PC-3 (cell line): Measurements from ENCODE around the gene IL1RAP. TPM values are rescaled to one million over a fixed set of nuclear protein-coding genes. Genes with fewer than 3 reads are reported as not detected.

ENCODE experiments used
- ATAC-seq: fragments of 200-7000 bp; cut with Tn5 transposase; 2 replicates; pipeline ENCODE4 v1.9.1; 2020; ENCODE audit warnings: mild to moderate bottlenecking, moderate library complexity
- BruUV-seq: library from RNA; stranded (reverse); fragments of 400-500 nt; replicated peaks from 2 replicates; lab custom pipeline; 2021; lab: Mats Ljungman, UMichigan
- CTCF ChIA-PET: fragments of 300-600 bp; sonication (Branson Sonifier 250); formaldehyde crosslinking; loops from one replicate; lab custom pipeline; 2022; ENCODE audit warnings: antibody characterized with exemption; lab: Charles Lee
- POLR2A ChIA-PET: fragments of 300-600 bp; sonication (Branson Sonifier 250); formaldehyde crosslinking; loops from one replicate; lab custom pipeline; 2022; ENCODE audit warnings: antibody characterized with exemption; ENCODE audit not compliant: unreplicated experiment; lab: Charles Lee
- DNase-seq: peaks from one replicate; pipeline ENCODE4 v3.0.0-alpha.2; 2015
- H2AFZ ChIP-seq: fragments of 300-600 bp; sonication (generic); 2 replicates; pipeline ENCODE4 v1.6.0; 2016; ENCODE audit warnings: antibody characterized with exemption, low read length
- H3F3A ChIP-seq: fragments of 300-600 bp; sonication (generic); one replicate; pipeline ENCODE4 v1.6.0; 2017; ENCODE audit warnings: antibody characterized with exemption, low read length, control low read depth, mild to moderate bottlenecking; ENCODE audit not compliant: unreplicated experiment
- H3K27ac ChIP-seq: fragments of 300-600 bp; sonication (generic); 2 replicates; pipeline ENCODE4 v1.5.1; 2016; ENCODE audit warnings: mild to moderate bottlenecking, low read length
- H3K27me3 ChIP-seq: fragments of 300-600 bp; sonication (generic); 2 replicates; pipeline ENCODE4 v1.6.1; 2016; ENCODE audit warnings: low read length, mixed read lengths
- H3K36me3 ChIP-seq: fragments of 300-600 bp; sonication (generic); 2 replicates; pipeline ENCODE4 v1.6.1; 2016; ENCODE audit warnings: low read depth, mixed run types, low read length, mixed read lengths
- H3K4me1 ChIP-seq: fragments of 300-600 bp; sonication (generic); 2 replicates; pipeline ENCODE4 v1.5.1; 2016; ENCODE audit warnings: low read length; ENCODE audit not compliant: insufficient read depth
- H3K4me2 ChIP-seq: fragments of 300-600 bp; sonication (generic); 2 replicates; pipeline ENCODE4 v1.6.0; 2016; ENCODE audit warnings: low read length
- H3K4me3 ChIP-seq: fragments of 300-600 bp; sonication (generic); 2 replicates; pipeline ENCODE4 v1.5.1; 2016; ENCODE audit warnings: mild to moderate bottlenecking, low read length, mixed read lengths
- H3K79me2 ChIP-seq: fragments of 300-600 bp; sonication (generic); 2 replicates; pipeline ENCODE4 v1.6.1; 2017; ENCODE audit warnings: low read length, mixed read lengths
- H3K9ac ChIP-seq: fragments of 300-600 bp; sonication (generic); 2 replicates; pipeline ENCODE4 v1.6.0; 2016; ENCODE audit warnings: mild to moderate bottlenecking, low read length
- H3K9me2 ChIP-seq: fragments of 300-600 bp; sonication (generic); replicated peaks from 2 replicates; pipeline ENCODE4 v1.6.1; 2016; ENCODE audit warnings: mixed run types, low read length, mixed read lengths
- H3K9me3 ChIP-seq: fragments of 300-600 bp; sonication (generic); 2 replicates; pipeline ENCODE4 v1.6.1; 2016; ENCODE audit warnings: low read length, mixed read lengths
- H4K20me1 ChIP-seq: fragments of 300-600 bp; sonication (generic); 2 replicates; pipeline ENCODE4 v1.6.1; 2016; ENCODE audit warnings: low read length, mixed read lengths
- EZH2 ChIP-seq: fragments of 300-600 bp; sonication (generic); IDR thresholded peaks from one replicate; pipeline ENCODE4 v1.6.1; 2017; ENCODE audit warnings: antibody characterized with exemption, mild to moderate bottlenecking, low read length; ENCODE audit not compliant: unreplicated experiment
- EZH2phosphoT487 ChIP-seq: fragments of 300-600 bp; sonication (generic); IDR thresholded peaks from 2 replicates; pipeline ENCODE4 v1.6.1; 2018; ENCODE audit warnings: mild to moderate bottlenecking, antibody characterized with exemption, low read length, borderline replicate concordance
- intact Hi-C: fragments of 100-400 bp; cut with micrococcal nuclease; formaldehyde crosslinking; loops from 2 replicates; pipeline ENCODE4 v1.9.0; 2023
- total RNA-seq: library from RNA; depleted of rRNA; stranded (reverse); fragments of >200 nt; gene quantifications from 2 replicates; pipeline ENCODE4 v1.2.3, GENCODE V29; 2014
- TF ChIP-seq, protein P1 (sequence below): fragments of 300-600 bp; sonication (generic); conservative IDR thresholded peaks from 2 replicates; pipeline ENCODE4 v1.5.1; 2017; ENCODE audit warnings: antibody characterized with exemption, low read depth, mild to moderate bottlenecking, low read length

Gene IL1RAP
- total RNA-seq, 1 experiment from 2014 or later, result 5.0 TPM

DNA sequence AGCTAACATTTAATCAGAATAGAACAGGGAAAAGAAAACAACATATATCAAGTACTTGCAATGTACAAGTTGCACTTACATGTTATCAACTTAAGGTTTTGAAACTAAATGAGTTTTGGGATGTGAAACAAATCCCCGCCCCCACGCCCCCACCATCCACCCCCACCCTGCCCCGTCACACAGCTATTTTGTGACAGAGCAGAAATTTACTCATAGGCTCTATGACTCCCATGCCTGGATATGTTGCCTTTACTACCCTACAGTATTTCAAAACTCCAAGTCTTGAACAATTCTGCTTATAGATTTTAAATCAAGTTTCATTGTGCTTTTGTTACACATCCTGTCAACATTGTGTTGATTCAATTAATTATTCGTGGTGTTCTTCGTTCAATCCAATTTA lies 18.1 kb upstream of the IL1RAP start:
- intact Hi-C loops, result no loop called here
- ChIA-PET CTCF (no interaction called here), POLR2A (no interaction called here)
- BruUV-seq, result no TSS peak
- Histone ChIP-seq H3K79me2 (no peaks in the 10 kb centered on the region), H4K20me1 (no peaks in the 10 kb centered on the region), H3K9me2 (no peaks in the 10 kb centered on the region), H3F3A (no peaks in the 10 kb centered on the region), H3K9ac (no peak overlapping the region), H3K4me3 (no peak overlapping the region), H3K27me3 (no peaks in the 10 kb centered on the region), H3K36me3 (no peaks in the 10 kb centered on the region), H3K9me3 (no peaks in the 10 kb centered on the region), H3K4me1 (peaks cover 14% of the 10 kb centered on the region; the same call in 1 of the 2 replicates), H3K4me2 (no peak overlapping the region), H2AFZ (no peak overlapping the region), H3K27ac (no peak overlapping the region)
- no peak for TF ChIP-seq EZH2
- TF ChIP-seq EZH2phosphoT487, result no peak
- TF ChIP-seq, protein P1, sequence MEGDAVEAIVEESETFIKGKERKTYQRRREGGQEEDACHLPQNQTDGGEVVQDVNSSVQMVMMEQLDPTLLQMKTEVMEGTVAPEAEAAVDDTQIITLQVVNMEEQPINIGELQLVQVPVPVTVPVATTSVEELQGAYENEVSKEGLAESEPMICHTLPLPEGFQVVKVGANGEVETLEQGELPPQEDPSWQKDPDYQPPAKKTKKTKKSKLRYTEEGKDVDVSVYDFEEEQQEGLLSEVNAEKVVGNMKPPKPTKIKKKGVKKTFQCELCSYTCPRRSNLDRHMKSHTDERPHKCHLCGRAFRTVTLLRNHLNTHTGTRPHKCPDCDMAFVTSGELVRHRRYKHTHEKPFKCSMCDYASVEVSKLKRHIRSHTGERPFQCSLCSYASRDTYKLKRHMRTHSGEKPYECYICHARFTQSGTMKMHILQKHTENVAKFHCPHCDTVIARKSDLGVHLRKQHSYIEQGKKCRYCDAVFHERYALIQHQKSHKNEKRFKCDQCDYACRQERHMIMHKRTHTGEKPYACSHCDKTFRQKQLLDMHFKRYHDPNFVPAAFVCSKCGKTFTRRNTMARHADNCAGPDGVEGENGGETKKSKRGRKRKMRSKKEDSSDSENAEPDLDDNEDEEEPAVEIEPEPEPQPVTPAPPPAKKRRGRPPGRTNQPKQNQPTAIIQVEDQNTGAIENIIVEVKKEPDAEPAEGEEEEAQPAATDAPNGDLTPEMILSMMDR, result no peak
- ATAC-seq (no peak), DNase-seq (no peak)

GRCh38 chr3:190496859-190497258 lies 17.0 kb upstream of the IL1RAP start:
- no peak for DNase-seq
- BruUV-seq, result no TSS peak
- no peaks in the 10 kb centered on the region for H3K9me3 ChIP-seq

GRCh38 chr3:190497811-190498210 lies 16.1 kb upstream of the IL1RAP start:
- DNase-seq (peak; percentile 13), ATAC-seq (no peak)
- Histone ChIP-seq H3K27ac (no peak overlapping the region), H3K4me2 (no peak overlapping the region), H3K79me2 (no peaks in the 10 kb centered on the region), H3K9me3 (no peaks in the 10 kb centered on the region), H3K27me3 (no peaks in the 10 kb centered on the region), H4K20me1 (no peaks in the 10 kb centered on the region), H3K4me1 (peaks cover 4% of the 10 kb centered on the region; the same call in 1 of the 2 replicates), H3K9me2 (no peaks in the 10 kb centered on the region), H3K4me3 (no peak overlapping the region), H3K9ac (no peak overlapping the region), H3K36me3 (no peaks in the 10 kb centered on the region), H3F3A (no peaks in the 10 kb centered on the region), H2AFZ (no peak overlapping the region)
- TF ChIP-seq EZH2phosphoT487, result no peak
- TF ChIP-seq EZH2, result no peak
- TF ChIP-seq, protein P1, result no peak
- CTCF ChIA-PET, result no interaction called here
- intact Hi-C loops, result no loop called here
- POLR2A ChIA-PET, result no interaction called here
- BruUV-seq, result no TSS peak

More at GRCh38 chr3:190496859-190497258, 17.0 kb upstream of the IL1RAP start:
- Histone ChIP-seq H3F3A (no peaks in the 10 kb centered on the region), H4K20me1 (no peaks in the 10 kb centered on the region), H3K9me2 (no peaks in the 10 kb centered on the region), H3K4me3 (no peak overlapping the region), H3K27ac (no peak overlapping the region), H3K9ac (no peak overlapping the region), H3K36me3 (no peaks in the 10 kb centered on the region), H3K4me1 (peaks cover 8% of the 10 kb centered on the region; the same call in 1 of the 2 replicates), H3K79me2 (no peaks in the 10 kb centered on the region), H3K27me3 (no peaks in the 10 kb centered on the region), H2AFZ (no peak overlapping the region), H3K4me2 (no peak overlapping the region)
- POLR2A ChIA-PET, result interaction anchor here (0.6 kb wide), 1 partner anchor 684 kb away, joined by 3 read pairs; no protein-coding TSS in a partner anchor
- CTCF ChIA-PET, result interaction anchor here (0.6 kb wide), 1 partner anchor 20 kb away, joined by 5 read pairs; no protein-coding TSS in a partner anchor
- intact Hi-C loops, result no loop called here
- no peak for TF ChIP-seq EZH2
- TF ChIP-seq, protein P1, result no peak
- no peak for TF ChIP-seq EZH2phosphoT487
- no peak for ATAC-seq
